SK-N-MC (cell line): Measurements from ENCODE around the gene IMPA2.

Experiments
- EZH2 ChIP-seq: fragments of 200-600 bp; sonication (generic); IDR thresholded peaks from one replicate; pipeline ENCODE4 v1.6.1; 2017; ENCODE audit warnings: antibody characterized with exemption
- POLR2AphosphoS5 ChIP-seq: IDR thresholded peaks from 2 replicates; pipeline ENCODE4 v1.6.1; 2012; ENCODE audit warnings: mild to moderate bottlenecking, low read depth, low read length, borderline replicate concordance

- TF ChIP-seq EZH2 (no peak), POLR2AphosphoS5 (no peak)
Measured at GRCh38 chr18:11953113-11953512, 28.2 kb upstream of the IMPA2 start.
